Measurements from ENCODE around the gene ZFR2.
"Not testable (repeated sequence)": the region's sequence is repeated elsewhere in the genome, so short reads cannot be mapped to it uniquely, and the experiment has no call there.

The ZFR2 gene

DNA sequence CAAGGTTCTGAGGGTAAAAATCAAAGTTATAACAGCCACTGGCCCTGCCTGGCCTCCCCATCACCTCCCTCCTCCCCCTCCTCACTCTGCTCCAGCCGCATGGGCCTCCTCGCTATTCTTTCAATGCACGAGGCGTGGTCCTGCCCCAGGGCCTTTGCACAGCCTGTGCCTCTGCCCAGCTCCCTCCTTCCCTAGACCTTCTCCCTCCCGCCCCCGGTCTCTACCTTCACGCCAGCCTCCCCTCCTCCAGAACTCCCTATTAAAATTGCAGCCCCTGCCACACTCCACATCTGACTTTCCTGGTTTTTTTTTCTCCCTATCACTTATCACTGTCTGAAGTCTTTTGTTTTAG, 100.1 kb downstream of the ZFR2 start:
- DNase-seq: no peak

DNA sequence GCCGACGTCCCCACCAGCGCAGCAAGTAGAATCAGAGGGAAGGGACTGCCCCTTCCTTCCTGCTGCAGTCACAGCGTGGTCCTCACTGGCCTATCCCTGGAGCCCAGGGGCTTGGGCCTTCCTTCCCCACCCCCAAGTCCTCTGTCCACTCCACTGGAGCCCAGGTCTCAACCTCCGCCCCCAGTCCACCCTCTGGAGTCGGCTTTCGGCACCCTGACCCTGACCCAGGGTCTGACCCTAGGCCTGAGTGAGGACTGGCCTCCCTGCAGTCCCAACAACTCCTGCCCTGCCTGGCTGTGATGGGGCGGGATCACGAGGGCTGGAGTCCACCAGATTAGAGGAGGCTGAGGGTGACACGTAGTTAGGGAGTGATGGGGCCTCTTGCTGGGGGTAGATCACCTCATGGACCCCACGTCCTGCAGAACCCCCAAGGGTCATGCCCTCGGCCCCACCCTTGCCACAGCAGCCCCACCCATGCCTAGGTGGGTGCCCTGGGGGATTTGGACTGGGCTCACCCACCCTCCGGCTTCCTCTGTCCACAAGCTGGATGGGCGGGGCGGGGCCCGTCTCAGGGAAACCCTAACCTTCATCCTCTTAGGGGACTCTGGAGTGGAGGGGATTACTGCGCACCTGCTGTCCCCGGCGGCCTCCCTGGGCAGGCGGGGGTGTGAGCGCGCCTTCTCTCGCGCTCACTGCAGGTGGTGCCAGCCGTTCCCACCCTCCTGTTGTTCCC, 100.7 kb downstream of the ZFR2 start:
- no peak for DNase-seq

DNA sequence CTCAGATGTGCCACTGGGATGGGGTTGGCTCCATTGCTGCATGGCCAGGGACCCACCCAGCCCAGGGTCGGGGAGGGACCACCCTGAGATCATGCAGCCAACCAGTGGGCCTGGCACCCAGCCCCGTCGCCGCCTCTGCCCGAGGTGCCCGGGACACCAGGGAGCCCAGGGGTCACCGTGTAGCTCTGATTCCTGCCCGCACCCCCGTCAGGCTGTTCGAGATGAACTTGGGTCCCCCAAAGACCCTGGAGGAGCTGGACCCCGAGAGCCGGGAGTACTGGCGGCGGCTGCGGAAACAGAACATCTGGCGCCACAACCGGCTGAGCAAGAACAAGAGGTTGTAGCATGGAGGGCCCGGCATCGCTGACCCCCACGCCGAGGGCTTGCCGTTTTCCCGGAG, 101.8 kb downstream of the ZFR2 start:
- DNase-seq: no peak

DNA sequence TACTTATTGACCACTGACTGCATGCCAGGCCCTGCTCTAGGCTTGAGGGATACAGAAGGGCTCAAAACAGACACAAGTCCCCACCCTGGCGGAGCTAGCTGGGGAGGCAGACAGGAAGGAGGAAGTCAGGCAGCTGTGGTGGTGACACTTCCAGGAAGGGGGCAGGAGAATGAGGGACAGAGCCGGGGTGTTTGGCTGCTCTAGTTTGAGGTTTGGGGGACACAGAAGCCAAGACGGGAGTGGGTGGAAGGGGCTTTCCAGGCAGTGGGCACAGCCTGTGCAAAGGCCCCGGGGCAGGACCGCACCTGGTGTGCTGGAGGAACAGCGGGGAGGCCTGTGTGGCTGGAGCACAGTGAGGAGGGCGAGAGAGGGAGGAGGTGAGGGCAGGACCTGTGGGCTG, 102.3 kb downstream of the ZFR2 start:
- peak; percentile 5 for DNase-seq

DNA sequence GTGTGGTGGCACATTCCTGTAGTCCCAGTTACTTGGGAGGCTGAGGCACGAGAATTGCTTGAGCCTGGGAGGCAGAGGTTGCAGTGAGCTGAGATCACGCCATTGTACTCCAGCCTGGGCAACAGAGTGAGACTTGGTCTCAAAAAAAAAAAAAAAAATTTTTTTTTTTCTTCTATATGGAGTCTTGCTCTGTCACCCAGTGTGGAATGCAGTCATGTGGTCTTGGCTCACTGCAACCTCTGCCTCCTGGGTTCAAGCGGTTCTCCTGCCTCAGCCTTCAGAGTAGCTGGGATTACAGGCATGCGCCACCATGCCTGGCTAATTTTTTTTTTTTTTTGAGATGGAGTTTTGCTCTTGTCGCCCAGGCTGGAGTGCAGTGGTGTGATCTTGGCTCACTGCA, 103.1 kb downstream of the ZFR2 start:
- DNase-seq: not testable (repeated sequence)

DNA sequence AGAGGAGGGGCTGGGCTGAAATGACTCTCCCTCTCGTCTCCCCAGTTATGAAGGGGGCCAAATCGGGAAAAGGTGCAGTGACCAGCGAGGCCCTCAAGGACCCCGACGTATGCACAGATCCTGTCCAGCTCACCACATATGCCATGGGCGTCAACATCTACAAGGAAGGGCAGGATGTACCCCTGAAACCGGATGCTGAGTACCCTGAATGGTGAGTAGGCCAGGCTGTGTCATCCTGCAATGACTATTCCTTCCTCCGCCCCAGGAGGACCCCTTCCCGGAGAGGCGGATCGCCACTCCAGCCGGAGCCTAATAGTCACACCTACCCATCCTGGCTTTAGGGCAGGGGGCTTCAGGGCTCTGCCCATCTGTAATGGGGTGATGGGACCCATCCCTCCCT, 103.7 kb downstream of the ZFR2 start:
- no peak for DNase-seq

DNA sequence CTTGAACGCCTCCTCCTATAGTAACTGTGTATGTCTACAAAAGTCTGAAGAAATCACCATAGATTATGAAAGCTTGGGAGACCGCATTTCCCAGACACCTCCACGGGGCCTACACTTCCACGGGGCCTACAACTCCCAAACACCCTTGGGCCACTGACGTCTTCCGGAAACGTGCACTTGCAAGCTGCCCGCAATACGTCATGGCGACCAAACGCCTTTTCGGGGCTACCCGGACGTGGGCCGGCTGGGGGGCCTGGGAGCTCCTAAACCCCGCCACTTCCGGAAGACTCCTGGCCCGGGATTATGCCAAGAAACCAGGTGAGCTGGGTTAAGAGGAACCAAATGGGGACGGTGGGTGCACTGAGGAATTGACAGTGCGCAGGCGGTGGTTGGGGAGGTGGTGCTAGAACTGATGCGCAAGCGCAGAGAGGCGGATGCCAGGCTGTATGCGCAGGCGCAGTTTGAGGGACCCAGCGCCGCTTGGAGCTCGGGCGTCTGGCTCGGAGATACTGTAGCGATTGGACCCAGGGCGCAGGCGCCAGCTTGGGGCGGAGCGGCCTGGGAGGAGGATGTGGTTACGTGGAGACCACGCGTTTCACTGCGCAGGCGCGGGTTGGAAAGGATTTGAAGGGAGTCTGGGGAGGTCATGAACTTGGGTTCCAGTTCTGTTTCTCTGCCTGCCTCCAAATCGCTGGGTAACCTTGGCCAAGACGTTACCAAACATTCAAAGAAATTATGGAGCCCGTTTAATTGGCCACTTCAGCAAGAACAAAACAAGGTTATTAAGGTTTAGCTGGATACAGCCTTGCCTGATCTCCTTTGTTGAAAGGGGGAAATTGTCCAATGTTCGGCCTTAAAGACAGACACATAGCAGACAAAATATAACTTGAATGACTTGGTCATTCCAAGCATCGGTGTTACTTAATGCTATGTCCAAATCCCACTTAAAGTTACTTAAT, 106.1 kb downstream of the ZFR2 start, which contains the start of gene MRPL54:
TSS of gene MRPL54 (plus strand) at position 182 of the 959 bp plus-strand sequence. CDS start at position 201, 19 bp downstream.
- DNase-seq: peak; percentile 99

DNA sequence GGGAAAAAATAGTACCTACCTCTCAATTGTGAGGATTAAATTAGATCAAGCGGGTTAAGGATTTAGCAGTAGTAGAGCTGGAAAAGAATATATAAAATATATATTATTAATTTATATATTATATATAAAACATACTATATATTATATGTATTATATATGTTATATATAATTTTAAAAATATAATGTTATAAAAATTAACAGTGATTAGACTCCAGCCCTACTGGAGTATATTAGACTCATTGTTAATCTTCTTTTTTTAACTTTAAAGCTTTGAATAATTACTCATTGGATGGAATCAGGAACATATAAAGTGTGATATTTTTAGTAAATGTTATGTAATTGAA, 106.7 kb downstream of the ZFR2 start:
- no peak for DNase-seq

DNA sequence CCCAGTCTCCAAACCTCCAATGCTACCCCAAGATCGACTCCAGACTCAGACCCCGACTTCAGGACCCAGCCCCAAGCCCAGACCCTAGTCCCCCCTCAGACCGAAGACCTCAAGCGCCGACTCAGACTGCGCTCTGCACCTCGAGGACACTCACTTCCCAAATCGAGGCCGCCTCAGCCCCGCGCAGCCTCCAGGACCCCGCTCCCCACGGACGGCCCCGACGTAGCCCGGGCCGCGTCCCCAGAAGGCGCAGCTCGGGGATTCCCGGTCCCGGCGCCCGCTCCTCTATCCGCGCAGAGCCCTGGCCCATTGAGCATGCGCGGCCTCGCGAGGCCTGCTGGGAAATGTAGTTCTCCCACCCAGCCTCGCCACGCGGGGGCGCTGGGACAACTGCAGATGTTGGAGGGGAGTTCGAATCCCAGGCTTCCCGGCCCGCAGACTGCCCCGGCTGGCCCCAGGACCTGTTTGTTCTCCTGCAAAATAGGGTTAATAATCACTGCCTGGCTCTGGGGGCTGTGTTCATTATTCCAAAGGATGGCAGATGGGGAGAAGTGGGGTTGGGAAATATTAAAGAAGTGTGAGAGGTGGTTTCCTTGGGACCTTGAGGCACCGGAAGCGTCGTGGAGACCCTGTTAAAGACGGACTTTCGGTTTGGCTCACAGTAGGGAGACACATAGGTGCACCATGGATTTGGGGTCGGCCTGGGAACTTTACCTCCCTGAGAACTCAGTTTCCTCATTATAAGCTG, 107.3 kb downstream of the ZFR2 start, which contains the start of gene APBA3:
TSS of gene APBA3 (minus strand) at position 311 of the 748 bp plus-strand sequence. CDS start 1,428 bp downstream, outside the sequence.
- peak; percentile 96 for DNase-seq

DNA sequence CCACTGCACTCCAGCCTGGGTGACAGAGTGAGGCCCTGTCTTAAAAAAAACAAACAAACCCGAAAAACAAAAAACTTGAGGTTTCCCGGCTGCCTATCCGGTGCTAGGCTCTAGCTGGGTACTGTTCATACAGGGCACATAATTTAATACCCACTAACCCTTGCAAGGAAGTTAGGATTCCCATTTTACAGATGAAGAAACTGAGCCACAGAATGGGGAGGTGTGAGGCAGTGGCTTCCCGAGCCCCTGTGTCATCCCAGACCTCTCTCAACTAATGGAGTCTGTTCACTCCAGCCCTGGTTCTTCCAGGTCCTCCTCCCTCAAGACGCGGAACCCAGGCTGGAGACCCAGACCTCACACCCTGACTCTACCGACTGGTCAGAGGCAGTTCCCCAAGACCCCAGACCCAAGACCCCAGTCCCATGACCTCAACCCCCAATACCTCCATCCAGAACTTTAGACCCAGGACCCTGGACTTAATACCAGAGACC, 107.9 kb downstream of the ZFR2 start:
- peak; percentile 10 for DNase-seq

DNA sequence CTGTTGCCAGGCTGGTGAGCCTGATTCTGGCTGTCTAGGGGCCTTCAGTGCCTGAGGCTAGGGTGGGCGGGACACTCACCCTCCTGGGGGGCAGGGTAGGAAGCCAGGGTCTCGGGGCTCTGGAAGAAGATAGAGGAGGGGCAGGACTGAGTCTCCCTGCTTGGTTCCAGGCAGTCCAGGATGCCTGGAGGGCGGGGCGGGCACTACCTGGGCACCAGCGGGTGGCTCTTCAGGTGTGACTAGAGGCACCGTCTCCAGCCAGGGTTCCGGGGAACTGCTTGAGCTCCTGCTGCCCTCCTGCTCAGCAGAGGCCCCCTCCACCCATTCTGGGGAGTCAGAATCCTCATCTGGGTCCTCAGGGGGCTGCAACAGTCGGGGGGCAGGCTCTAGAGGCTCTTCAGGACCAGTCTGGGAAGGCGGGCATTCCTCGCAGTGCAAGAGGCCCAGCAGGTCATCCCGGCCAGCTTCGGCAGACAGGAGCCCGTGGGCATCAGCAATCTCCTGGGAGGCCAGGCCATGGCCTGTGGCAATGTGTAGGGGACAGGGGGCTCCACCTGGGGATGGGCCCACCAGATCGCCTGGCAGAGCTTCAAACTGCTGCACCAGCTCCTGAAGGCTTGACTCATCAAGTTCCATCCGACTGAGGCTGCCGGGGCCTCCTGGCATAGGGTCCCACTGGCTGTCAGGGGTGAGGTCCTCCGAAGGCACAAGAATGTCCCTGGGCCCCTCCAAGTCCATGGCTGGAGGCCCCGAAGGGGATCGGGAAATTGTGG, 109.2 kb downstream of the ZFR2 start:
- DNase-seq: no peak

DNA sequence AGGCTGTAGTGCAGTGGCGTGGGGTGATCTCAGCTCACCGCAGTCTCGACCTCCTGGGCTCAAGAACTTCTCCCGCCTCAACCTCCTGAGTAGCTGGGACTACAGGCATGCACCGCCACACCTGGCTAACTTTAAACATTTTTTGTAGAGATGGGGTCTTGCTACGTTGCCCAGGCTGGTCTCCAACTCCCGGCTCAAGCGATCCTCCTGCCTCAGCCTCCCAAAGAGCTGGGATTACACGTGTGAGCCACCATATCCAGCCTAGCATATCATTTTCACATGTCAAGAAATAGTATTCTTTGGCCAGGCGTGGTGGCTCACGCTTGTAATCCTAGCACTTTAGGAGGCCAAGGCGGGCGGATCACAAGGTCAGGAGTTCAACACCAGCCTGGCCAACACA, 110.5 kb downstream of the ZFR2 start:
- not testable (repeated sequence) for DNase-seq

DNA sequence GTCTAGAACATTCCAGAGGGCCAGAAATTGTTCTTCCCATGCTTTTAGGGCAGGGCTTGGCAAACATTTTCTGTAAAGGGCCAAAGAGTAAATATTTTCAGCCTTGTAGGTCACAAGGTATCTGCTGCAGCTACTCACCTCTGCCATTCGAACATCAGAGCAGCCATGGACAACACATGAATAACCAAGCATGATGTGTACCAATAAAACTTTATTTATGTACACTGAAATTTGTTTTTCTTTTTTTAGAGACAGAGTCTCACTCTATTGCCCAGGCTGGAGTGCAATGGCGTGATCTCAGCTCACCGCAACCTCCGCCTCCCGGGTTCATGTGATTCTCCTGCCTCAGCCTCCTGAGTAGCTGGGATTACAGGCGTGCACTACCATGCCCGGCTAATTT, 111.1 kb downstream of the ZFR2 start:
- DNase-seq: not testable (repeated sequence)

Data from activated naive CD4-positive, alpha-beta T cell treated with Interleukin-2 at 50 U/mL for 16 hours (primary cell).